ENCODE results near the gene BAHD1.

BAHD1 gene

GRCh38 chr15:40440743-40441564, at the start of gene BAHD1:
BAHD1 (plus strand) TSS chr15:40440953; CDS start chr15:40458465, 17,512 bp downstream.
- peak; percentile 91 to 94 for DNase-seq (ENCODE audit: low read depth in 2 of 2)

DNA sequence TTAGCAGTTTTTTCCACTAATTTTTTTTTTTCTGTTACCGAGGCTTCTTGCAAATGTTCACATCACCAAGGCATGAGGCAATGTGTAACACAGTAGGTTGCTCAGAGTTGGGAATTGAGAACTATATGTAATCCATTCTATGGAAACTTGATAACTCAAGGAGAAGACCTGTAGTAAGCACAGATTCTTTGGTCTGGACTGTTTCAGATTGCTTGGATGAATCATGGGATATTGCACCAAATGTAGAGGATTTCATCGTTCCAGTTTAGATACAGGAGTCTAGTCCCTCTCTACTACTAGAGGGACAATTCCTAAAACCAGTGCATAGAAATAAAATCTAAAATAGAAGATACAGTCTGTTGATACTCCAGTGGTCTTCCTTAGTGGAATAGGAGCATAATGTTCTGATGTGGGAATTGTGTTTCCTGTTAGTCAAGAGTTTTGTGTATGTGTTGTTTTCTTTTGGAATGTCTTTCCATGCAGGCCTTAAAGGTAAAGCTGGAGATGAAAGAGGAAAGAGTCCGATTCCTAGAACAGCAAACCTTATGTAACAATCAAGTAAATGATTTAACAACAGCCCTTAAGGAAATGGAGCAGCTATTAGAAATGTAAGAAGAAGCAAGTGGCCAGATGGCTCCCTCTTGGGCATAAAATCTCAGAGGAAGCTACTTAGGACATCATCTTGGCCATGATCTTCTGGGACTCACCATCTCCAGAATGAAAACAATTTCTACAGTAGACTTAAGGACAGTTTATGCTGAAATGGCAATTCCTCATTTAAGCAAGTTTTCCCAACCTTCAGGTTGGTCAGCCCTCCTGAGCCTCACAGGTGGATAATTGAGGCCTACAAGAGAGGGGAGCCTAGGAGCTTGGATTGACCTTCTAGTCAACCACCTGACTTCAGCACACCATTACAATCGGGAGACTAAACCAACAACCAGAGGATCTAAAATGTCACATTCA, 47.5 kb upstream of the BAHD1 start:
- DNase-seq (ENCODE audit: low read depth in 2 of 2) = no peak

GRCh38 chr15:40397688-40398412, 42.9 kb upstream of the BAHD1 start:
- DNase-seq (ENCODE audit: low read depth in 2 of 2) = no peak

GRCh38 chr15:40398413-40398873, 42.3 kb upstream of the BAHD1 start:
- DNase-seq (ENCODE audit: low read depth in 2 of 2) = no peak

DNA sequence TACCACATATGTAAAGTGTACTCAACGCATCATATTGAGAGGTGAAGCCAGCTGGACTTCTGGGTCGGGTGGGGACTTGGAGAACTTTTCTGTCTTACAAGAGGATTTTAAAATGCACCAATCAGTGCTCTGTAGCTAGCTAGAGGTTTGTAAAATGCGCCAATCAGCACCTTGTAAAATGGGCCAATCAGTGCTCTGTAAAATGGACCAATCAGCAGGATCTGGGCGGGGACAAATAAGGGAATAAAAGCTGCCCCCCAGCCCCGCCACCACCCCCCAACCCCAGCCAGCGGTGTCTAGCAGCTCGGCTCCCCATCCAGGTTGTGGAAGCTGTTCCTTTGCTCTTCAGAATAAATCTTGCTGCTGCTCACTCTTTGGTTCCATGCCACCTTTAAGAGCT, 41.4 kb upstream of the BAHD1 start:
- no peak for DNase-seq (ENCODE audit: low read depth in 2 of 2)

DNA sequence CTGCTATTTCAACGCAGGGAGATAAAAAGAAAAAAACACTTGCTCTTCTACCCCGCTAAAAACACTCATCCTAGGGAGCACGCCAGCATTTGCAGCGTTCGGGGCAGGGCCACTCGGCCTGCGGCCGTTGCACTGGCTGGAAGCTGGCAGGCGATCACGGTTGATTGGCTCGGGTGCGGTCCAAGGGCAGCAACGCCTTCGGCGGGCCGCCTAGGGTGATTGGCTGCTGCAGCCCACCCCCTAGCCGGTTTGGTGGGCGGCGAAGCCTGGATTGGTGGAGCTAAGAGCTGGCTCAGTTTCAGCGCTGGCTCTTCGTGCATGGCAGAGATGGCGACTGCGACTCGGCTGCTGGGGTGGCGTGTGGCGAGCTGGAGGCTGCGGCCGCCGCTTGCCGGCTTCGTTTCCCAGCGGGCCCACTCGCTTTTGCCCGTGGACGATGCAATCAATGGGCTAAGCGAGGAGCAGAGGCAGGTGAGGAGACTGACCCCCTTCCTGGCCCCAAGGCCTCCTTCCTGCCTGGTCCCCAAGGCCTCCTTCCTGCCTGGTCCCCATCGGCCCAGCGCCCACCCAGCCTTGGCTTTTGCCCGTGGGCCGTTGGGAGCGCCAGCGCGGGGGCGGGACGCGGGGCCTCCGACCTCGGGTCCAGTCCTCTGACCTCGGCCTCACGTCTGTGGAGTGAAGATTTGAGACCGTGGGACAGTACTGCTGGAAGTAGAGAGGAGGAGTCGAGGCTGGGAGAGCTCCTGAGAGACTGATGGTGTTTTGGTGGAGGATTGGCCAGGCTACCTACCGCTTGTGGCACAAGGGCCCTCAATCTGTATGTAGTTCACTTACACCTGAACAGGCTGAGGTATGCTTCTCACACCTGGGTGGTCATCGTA, 35.0 kb upstream of the BAHD1 start, which contains the start of gene IVD:
Gene IVD (plus strand): TSS at position 295 of the 881 bp plus-strand sequence. CDS start 33 bp downstream, at position 328.
- DNase-seq (ENCODE audit: low read depth in 2 of 2) = peak; percentile 80 to 81

DNA sequence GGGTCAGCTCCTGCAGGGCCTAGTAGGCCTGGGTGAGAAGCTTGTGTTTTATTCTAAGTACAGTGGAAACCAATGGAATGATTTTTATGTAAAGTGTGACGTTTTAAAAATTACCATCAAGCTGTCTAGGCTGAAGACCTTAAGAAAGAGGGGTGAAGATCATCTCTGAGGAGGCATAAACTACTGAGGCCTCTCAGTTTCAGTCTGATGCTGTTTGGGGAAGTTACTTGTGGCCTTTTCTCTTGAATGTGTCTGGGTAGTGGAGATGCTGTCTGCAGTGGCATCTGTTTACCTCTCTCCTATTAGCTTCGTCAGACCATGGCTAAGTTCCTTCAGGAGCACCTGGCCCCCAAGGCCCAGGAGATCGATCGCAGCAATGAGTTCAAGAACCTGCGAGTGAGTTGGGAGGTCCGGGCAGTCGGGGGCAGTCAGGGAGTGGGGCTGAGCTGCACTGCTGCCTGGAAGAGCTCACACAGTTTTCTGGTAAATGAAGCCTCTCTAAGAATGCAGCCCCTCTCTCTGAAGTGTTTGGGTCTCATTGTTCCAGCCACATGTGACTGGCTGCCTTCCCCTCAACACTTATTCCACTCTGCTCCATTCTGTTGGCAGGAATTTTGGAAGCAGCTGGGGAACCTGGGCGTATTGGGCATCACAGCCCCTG, 33.3 kb upstream of the BAHD1 start:
- no peak for DNase-seq (ENCODE audit: low read depth in 2 of 2)

DNA sequence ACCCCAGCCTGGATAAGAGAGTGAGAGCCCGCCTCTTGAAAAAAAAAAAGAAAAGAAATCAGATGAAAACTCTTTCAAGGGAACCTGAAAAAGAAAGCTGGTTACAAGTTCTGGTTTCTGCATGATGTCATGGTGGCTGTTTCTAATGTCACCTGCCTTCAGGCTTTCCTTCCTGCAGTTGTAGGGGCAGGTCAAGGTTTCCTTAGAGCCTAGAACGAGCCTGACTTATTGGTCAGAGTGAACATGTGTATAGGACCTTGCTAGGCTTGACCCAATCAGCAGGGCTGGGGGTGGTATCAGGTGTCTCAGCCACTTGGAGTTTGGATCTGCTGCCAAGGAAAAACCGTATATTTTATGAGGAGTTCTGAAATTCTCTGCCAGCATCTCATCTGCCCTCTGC, 31.4 kb upstream of the BAHD1 start:
- no peak for DNase-seq (ENCODE audit: low read depth in 2 of 2)

- no peak for DNase-seq (ENCODE audit: low read depth in 2 of 2)
Measured at GRCh38 chr15:40410476-40410875, 30.3 kb upstream of the BAHD1 start.

DNA sequence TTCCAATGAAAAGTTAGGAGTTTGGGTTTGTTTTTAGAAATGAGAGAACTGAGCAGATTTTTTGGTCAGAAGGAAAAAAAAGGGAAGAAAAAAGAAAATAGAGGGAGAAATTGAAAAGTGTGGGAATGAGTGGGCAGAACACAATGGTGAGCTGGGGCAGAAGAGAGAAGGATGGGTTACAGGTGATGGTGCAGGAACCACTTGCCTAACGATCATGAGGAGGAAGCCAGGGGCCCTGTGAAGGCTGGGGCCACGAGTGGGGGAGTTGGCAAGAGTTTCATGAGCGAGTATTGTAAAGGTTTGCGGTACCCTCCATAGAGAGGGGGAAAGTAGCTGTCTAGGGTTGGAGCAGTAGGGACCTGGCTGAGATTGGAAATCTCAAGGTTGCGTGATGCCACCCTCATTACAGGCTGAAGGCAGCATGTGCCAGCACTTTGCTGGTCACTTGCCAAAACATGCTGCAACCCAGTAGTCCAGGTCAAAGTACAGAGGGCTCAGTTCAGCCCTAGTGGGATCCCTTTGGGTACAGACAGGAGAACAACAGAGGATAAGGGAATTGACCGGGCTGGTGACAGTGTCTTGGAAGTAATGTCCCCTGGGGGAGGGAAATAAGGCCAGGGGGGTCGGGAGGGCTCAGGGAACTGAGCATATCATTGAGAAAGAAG, 28.5 kb upstream of the BAHD1 start:
- DNase-seq (ENCODE audit: low read depth in 2 of 2) = no peak

- DNase-seq (ENCODE audit: low read depth in 2 of 2) = no peak
Measured at GRCh38 chr15:40413036-40413435, 27.7 kb upstream of the BAHD1 start.

- no peak for DNase-seq (ENCODE audit: low read depth in 2 of 2)
Measured at GRCh38 chr15:40414816-40415215, 25.9 kb upstream of the BAHD1 start.

- no peak for DNase-seq (ENCODE audit: low read depth in 2 of 2)
Measured at GRCh38 chr15:40415226-40415625, 25.5 kb upstream of the BAHD1 start.

DNA sequence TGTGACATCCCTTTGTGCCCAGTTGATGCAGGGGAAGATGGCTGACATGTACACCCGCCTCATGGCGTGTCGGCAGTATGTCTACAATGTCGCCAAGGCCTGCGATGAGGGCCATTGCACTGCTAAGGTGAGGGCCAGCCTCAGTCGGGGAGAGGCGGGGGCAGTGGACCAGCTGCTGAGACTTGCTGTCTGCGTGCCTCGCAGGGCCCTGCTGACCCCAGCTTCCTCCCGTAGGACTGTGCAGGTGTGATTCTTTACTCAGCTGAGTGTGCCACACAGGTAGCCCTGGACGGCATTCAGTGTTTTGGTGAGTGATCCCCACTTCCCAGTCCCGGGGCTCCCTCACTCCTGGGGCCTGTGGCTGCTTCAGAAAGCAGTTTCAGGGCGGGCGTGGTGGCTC, 24.7 kb upstream of the BAHD1 start:
- no peak for DNase-seq (ENCODE audit: low read depth in 2 of 2)

GRCh38 chr15:40418126-40418525, 22.6 kb upstream of the BAHD1 start:
- DNase-seq (ENCODE audit: low read depth in 2 of 2) = no peak

DNA sequence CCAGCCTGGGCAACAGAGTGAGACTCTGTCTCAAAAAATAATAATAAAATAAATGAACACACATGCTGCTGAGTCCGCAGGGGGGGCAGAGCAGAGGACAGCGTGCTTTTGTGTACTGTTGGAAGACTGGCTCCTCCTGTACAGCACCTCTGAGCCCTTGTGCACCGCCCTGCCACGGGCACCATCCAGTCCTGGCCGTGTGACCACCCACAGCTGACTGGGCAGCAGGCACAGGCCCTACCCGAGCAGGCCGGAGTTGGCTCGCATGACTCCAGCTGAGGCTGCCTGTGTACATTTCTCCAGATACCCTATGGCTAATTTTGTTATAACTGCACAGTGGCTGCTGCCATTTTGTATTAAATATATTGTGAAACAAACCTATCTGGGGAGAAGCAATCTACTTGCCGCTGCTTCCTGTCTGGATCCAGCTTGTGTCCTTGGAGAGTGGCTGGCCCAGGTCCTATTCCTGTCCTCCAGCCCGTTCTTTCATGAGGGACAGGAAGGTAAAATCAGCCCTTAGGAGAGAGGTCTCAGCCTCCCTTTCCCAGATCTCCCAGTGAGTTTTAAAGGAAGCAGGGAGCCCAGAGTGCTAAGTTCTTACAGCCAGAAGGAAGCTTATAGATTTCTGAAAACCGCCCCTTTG, 20.6 kb upstream of the BAHD1 start:
- DNase-seq (ENCODE audit: low read depth in 2 of 2) = no peak

DNA sequence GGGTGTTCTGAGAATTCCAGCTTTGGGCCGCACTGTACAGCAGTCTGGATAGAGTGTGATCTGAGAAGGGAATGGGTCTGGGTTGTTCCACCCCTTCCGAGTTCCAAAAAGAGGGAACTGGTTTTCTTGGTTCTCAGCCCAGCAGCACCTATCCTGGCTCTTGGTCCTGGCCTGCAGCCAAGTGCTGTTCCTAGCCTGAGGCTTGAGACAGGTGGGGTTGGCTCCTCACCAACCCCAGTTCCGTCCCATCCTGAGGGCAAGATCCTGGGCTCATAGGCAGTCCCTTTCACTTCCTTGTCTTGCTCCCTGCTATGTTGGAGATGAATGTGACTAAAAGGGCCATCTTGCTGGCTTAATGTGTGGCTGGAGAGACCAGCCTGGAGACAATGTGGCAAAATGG, 20.0 kb upstream of the BAHD1 start:
- DNase-seq (ENCODE audit: low read depth in 2 of 2) = no peak

- peak; percentile 45 to 61 for DNase-seq (ENCODE audit: low read depth in 2 of 2)
Measured at GRCh38 chr15:40421246-40422157, 19.3 kb upstream of the BAHD1 start.
